GM12874 (cell line): Measurements from ENCODE around the gene SWI5.

ENCODE experiments used
- TF ChIP-seq, protein P1 (sequence below): IDR thresholded peaks from 2 replicates; pipeline ENCODE4 v1.5.1; 2011; ENCODE audit warnings: low read depth, mild to moderate bottlenecking, control low read depth, low read length, moderate library complexity; ENCODE audit not compliant: insufficient read depth

SWI5 gene

GRCh38 chr9:128249558-128249907, 26.5 kb upstream of the SWI5 start:
- TF ChIP-seq, protein P1, sequence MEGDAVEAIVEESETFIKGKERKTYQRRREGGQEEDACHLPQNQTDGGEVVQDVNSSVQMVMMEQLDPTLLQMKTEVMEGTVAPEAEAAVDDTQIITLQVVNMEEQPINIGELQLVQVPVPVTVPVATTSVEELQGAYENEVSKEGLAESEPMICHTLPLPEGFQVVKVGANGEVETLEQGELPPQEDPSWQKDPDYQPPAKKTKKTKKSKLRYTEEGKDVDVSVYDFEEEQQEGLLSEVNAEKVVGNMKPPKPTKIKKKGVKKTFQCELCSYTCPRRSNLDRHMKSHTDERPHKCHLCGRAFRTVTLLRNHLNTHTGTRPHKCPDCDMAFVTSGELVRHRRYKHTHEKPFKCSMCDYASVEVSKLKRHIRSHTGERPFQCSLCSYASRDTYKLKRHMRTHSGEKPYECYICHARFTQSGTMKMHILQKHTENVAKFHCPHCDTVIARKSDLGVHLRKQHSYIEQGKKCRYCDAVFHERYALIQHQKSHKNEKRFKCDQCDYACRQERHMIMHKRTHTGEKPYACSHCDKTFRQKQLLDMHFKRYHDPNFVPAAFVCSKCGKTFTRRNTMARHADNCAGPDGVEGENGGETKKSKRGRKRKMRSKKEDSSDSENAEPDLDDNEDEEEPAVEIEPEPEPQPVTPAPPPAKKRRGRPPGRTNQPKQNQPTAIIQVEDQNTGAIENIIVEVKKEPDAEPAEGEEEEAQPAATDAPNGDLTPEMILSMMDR, result no peak

DNA sequence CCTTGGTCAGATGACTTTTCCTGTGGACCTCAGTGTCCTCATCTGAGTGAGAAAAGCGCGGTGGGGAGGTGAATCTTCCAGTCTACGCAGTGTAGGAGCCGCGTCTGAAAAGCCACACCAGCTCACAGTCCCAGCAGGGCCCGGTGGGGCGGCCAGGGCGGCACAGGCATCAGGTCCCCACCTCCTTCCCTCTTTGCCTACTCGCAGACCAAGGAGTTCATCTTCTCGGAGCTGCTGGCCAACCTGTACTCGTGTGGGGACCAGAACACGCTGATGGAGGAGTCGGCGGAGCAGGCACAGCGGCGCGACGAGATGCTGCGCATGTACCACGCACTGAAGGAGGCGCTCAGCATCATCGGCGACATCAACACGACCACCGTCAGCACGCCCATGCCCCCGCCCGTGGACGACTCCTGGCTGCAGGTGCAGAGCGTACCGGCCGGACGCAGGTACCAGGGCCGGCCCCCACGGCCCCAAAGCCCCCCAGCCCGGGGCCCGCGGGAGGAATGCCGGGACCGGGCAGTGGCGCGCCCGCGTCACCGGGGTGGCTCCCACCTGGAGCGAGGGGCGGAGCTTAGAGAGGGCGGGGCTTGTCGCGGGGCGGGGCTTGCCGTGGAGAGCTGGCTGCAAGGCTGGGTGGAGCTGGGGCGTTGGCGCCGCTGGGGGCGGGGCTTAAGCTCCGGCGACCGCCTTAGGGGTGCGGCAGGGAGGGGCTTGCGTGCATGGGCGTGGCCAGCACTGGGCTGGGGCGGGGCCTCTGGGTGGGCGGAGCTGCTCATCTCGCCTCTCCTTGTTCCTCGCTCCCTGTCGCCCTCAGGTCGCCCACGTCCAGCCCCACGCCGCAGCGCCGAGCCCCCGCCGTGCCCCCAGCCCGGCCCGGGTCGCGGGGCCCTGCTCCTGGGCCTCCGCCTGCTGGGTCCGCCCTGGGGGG, 25.9 kb upstream of the SWI5 start:
- TF ChIP-seq, protein P1, result no peak

DNA sequence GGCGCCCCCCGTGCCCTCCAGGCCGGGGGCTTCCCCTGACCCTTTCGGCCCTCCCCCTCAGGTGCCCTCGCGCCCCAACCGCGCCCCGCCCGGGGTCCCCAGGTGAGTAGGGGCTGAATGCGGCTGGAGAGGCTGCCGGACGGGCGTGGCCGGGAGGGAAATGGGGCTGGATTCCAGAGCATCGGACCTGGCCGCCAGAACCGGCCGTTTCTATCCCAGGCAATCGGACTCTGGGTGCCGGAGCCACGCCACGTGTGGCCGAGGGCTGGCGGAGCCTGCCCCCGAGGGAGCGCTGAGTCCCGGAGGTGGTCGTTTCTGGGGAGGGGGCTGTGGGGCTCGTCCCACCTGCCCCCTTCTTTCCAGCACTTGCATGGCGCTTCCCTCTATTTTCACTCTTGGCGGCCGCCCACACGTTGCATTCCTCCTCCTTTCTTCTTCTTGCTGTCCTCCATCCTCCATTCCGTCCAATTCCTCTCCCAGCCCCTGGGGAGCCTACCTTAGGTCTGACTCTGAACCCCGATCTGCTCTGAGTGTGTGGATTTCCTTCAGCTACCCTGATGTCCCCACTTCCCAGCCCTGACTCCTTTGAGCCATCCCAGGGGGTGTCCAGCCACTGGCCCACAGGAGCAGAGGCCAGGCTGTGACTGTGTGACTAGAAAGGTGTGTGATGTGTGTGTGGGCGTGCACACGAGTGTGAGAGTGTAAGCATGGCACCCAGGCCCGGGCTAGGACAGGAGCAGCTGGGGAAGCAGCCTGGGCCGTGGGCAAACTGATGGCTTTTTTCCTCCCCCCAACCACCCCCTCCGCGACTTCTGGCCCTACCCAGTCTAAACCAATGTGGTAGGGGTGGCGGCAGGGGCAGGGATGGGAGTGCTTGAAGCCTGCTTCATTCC, 25.0 kb upstream of the SWI5 start:
- TF ChIP-seq, protein P1, result no peak

GRCh38 chr9:128251732-128252100, 24.4 kb upstream of the SWI5 start:
- TF ChIP-seq, protein P1, result no peak

DNA sequence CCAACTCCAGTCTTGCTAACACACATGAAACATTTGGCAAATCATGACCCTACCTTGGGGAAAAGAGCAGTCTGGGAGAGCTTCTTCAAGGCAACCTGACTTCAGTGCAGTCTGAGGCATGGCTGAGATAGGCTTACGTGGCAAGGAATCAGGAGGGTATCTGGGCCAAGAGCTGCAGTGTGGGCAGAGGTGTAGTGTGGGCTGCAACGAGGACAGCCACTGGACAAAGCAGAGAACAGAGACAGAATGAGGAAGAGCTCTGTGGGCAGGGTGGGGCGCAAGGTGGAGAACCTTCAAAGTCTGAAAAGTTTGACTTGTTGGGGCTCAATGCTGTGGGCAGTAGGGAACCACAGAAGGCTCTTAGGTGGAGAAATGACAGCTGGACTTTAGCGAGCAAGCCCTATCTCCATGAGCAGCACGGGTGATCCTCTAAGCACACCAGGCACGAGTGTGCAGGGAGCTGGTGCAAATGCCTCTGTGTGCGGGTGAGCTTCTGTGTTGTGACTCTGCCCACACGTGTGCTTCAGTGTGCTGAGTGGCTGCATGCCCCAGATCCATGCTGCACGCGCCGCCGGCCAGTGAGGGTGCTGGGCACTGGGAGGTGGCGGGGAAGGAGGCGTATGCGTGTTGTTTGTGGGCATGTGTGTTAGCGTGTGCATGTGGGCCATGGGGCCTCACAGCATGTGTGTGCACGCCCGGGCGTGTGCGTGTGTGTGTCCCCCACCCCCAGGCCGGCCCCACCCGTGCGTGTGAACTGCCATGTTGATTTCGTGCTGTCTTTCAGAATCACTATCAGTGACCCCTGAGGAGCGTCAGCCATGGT, 23.5 kb upstream of the SWI5 start:
- TF ChIP-seq, protein P1, result no peak

- TF ChIP-seq, protein P1, result no peak
These were observed 22.7 kb upstream of the SWI5 start for GRCh38 chr9:128253140-128253990.
